Nucleus accumbens (tissue), 56 donors: ENCODE measurements around the gene PTPN1.
"Not testable (repeated sequence)": the region's sequence is repeated elsewhere in the genome, so short reads cannot be mapped to it uniquely, and the experiment has no call there.

Source experiments
- DNase-seq, 56 donors: peaks; one replicate each; lab custom pipeline; 2025; lab: John Stamatoyannopoulos, UW

The PTPN1 gene

DNA sequence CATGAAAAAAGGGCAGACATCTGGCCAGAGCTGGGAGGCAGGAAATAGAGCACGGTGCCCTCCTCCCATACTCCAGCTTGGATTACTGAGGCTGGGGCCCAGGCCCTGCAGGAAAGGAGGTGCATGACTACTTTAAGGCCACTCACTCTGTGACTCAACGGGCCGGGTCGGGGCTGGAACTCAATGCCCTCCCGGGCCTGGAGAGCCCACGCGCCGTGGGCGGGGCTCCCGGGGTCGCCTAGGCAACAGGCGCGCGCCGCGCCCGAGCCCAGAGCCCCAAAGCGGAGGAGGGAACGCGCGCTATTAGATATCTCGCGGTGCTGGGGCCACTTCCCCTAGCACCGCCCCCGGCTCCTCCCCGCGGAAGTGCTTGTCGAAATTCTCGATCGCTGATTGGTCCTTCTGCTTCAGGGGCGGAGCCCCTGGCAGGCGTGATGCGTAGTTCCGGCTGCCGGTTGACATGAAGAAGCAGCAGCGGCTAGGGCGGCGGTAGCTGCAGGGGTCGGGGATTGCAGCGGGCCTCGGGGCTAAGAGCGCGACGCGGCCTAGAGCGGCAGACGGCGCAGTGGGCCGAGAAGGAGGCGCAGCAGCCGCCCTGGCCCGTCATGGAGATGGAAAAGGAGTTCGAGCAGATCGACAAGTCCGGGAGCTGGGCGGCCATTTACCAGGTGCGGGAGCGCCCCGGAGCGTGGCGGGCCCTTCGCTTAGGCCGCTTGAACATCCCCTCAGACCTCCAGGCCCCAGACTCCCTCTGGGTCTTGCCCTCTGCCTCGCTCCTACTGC lies at the start of gene PTPN1:
Gene PTPN1, plus strand, starts transcription at position 461 of the 783 bp plus-strand sequence. Its CDS starts 145 bp downstream, at position 606.
- peak; percentile 72 to 99 (median 97) for DNase-seq

DNA sequence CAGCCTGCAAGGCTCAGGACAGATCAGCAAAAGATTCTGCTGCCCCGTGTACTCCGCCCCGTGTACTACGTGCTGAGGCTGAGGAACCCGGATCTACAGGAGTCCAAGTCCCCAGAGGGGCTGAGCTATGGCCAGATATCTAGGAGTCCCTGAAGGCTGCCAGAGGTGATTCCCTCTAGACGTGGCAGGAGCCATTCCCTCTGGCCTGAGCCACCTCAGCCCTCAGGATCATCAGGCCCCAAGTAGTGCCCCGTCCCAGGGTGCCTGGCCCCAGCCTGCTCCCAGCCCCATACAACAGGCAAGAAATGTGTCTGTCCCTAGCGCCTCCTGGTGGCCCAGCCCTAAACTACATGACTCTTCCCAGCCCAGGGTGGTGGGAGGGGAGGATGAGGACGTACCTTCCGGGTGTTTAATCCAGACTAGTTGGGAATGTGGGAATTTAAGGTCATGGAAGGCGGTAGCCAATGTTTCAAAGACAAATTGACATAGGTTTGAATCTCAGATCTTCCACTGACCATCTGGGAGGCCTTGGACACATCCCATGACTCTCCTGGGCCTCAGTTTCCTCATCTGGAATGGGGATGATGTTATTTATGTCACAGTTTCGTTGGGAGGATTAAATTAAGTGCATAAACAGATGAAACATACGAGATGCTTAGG lies 49.4 kb upstream of the PTPN1 start:
- DNase-seq, result peak in 50 of 56 donors; percentile 4 to 83 (median 46)

DNA sequence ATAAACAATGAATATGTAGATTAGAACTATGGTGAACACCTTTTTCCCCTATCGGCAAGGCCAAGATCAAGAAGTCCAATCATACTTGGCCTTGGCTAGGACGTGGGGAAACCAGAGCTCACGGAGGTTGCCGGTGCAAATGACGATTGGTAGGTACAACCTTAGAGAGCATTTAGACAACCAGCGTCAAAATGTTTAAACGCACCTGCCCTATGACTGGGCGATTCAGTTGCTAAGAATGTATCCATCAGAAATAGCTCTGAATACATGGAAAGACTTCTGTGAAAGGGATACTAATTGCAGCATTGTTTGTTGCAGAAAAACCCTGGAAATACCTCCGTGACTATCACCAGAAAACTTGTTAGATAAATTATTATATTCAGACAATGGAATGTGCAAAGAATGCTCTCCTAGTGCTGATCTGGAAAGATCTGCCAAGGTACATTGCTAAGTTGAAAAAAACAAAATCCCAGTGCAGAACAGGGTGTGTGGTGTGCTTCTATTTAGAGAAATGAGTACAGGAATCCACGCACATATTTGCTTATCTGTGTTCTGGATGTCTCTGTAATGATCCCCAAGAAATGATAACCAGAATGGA lies 48.0 kb upstream of the PTPN1 start:
- DNase-seq, result no peak

DNA sequence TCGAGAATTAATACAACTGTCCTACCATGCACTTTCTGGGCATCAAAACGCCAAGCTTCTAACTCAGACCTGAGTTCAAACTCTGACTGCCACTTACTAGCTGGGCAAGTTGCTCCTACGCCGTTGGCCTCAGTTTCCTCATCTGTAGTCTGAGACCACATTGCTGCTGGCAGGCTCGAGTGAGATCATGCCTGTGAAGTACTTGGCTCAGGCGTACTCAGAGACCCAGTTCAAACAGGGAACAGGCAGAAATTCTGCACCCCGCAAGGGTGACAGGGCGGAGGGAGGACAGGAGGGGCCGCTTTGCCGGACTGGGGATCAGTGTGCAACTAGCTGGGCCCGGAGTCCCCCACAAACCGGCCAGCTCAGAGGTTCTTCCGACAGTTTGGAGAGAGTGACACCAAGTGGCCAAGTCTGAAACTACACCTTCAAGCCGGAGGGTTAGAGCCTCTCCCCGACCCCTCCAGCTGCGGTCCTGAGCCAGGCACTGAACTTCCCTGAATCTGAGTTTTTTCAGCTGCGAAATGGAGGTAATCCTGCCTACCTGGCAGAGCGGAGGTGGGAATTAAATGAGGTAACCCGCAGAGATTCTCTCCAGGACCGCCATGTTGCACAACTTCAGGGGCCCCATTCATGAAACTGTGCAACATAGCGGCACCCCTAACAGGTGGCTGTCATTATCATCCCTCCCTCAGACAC lies 46.0 kb upstream of the PTPN1 start:
- DNase-seq, result peak in 41 of 56 donors; percentile 2 to 57 (median 31)

DNA sequence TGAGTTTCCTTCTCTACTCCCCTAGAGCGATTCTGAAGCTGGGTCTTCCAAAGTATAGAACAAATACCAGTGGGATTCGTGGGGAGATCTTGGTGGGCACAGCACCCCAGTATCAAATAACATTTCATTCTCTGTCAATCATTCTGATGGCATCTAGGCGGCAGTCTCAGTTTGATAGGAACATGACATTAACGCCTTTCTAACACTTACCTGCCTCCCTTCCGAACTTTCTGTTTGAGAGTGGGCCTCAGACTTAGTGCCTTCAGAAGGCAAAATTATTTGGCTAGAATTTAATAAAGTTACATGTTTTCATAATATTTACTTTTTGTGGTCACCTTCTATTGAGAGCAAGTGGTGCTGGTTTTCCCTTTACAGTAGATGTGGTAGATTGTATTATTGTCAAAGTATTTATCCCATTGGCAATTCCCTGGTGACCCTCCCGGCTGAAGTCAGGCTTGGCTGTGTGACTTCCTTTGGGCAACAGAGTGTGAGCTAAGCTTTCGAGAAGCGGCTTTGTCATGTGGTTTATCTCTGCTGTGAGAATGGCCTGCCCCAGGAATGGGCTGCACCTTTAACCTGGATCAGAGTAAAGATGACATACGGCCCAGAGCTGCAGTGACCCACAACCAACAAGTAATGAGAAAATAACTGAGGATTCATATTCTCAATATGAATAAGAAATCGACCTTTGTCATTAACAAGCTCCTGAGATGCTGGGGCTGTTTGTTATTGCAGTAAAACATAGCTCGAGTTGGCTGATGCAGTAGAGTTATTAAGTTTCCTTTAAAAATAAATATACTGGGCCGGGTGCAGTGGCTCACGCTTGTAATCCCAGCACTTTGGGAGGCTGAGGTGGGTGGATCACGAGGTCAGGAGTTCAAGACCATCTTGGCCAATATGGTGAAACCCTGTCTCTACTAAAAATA lies 45.2 kb upstream of the PTPN1 start:
- no peak for DNase-seq

DNA sequence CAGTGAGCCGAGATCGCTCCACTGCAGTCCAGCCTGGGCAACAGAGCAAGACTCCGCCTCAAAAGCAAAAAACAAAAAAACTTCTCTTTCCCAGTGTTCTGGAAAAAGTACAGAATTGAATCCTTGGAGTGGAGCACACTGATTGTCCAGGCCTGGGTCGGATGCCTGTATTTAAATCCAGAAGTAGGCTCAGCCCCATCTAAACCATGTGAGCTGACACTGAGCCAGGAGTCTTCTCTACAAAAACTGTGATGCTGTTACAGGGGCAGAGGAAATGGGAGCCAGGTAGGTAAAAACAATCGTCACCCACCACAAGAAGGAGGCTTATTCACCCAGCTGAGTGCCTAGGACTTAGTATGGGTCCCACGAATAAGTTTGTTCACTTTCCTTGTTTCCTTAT lies 43.0 kb upstream of the PTPN1 start:
- no peak for DNase-seq

DNA sequence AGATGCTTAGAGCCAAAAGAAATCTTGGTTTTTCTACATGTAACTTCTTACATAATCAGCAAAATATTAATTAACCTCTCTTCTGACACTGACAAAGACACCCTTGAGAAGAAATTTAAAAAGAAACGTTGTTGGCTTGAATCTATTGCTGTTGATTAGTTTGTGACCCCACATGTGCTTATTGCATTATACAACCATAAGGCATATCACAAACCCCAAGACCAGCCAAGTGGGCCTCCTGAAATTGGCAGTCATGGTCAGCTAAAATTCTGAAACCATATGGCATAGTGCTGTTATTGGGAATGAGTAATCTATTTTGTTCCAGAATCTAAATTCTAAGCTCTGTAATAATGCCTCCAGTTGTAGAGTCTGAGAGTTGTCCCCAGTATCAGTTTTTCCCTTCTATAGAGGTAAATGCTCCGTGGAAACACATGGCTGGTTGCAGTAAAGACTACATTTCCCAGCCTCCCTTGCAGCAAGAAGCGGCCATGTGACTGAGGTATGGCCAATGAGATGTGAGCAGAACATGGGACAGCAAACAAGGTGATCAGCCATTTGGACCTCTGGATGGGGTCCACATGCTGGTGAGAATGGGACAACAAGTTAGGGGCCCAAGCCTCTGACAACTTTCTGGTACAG lies 42.3 kb upstream of the PTPN1 start:
- peak in 16 of 56 donors; percentile 2 to 64 (median 13) for DNase-seq

DNA sequence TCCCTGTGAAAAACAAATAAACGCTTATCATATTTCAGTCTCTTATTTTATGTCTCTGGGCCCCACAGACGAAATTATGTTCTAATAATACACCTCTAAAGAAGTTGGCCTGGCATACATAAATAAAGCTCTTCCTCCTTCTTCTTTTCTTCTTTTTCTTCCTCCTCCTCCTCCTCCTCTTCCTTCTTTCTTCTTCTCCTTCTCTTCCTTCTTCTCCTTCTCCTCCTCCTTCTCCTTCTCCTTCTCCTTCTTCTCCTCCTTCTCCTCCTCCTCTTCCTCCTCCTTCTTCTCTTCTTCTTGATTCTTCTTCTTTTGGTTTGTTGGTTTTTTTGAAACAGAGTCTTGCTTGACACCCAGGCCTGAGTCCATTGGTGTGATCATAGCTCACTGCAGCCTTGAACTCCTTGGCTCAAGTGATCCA lies 41.8 kb upstream of the PTPN1 start:
- DNase-seq, result no peak

DNA sequence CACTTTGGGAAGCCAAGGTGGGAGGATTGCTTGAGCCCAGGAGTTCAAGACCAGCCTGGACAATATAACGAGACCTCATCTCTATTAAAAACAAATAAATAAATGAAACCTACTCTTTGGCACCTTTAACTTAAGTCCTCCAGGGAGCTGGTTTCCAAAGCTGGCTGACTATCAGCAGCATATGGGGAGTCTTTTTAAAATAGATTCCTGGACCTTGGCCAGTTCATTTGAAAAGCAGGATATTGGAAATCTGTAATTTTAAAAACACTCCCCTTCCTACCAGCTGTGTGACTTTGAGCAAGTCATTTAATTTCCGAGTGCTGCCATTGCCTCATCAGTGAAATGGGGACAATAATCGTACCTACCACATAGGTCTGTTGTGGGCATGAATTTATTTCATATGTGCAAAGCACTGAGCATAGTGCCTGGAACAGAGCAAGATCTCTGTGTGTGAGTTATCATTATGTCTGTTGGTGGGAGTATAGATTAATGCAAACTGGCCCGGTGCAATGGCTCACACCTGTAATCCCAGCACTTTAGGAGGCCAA lies 40.9 kb upstream of the PTPN1 start:
- no peak for DNase-seq

DNA sequence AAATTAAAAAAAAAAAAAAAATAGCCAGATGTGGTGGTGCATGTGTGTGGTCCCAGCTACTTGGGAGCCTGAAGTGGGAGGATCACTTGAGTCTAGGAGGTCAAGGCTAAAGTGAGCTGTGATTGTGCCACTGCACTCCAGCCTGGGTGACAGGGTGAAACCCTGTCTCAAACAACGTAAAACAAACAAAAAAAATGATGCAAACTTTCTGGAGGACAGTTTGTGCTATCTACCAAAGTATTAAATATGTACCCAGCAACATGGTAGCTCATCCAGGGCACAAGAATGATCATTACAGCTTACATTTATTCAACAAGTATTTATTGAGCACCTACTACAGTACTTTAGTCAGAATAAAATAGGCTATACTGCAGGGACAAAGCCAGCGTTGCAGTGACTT lies 40.4 kb upstream of the PTPN1 start:
- no peak for DNase-seq

DNA sequence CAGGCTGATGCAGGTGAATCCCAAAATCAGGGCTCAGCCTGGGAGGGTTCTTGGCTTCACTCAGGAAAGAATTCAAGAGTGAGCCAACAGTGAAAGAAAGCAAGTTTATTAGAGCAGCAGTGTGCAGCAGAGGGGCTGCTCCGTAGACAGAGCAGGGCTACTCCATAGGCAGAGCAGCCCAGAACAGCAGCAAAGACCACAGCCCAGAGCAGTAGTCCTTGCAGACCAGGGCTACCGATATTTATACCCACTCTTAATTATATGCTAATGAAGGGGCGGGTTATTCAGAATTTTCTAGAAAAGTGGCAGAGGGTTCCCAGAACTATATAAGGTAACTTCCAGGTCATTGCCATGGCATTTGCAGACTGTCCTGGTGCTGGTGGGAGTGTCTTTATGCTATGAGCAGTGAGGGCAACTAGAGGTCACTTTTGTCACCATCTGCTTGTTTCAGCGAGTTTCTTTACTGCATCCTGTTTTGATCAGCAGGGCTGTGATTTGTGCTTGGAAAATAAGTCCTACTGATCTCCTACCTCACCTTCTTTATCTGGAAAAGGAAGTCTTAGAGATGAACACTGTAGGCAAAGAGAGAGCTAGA lies 39.8 kb upstream of the PTPN1 start:
- no peak for DNase-seq

DNA sequence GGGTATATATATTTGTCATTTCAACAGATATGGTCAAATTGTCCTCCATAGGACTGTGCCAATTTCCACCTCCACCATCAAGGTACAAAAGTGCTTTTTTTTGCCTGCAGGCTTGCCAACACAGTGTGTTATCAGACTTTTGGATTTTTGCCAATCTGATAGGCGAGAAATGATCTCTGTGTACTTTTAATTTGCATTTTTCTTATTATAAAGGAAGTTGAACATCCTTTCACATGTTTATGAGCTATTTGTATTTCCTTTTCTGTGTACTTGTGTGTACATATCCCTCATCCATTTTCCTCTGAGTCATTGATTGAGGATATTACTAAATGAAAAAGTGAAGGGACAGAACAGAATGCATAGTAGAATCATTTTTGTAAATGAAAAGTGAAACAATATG lies 39.0 kb upstream of the PTPN1 start:
- DNase-seq, result no peak

DNA sequence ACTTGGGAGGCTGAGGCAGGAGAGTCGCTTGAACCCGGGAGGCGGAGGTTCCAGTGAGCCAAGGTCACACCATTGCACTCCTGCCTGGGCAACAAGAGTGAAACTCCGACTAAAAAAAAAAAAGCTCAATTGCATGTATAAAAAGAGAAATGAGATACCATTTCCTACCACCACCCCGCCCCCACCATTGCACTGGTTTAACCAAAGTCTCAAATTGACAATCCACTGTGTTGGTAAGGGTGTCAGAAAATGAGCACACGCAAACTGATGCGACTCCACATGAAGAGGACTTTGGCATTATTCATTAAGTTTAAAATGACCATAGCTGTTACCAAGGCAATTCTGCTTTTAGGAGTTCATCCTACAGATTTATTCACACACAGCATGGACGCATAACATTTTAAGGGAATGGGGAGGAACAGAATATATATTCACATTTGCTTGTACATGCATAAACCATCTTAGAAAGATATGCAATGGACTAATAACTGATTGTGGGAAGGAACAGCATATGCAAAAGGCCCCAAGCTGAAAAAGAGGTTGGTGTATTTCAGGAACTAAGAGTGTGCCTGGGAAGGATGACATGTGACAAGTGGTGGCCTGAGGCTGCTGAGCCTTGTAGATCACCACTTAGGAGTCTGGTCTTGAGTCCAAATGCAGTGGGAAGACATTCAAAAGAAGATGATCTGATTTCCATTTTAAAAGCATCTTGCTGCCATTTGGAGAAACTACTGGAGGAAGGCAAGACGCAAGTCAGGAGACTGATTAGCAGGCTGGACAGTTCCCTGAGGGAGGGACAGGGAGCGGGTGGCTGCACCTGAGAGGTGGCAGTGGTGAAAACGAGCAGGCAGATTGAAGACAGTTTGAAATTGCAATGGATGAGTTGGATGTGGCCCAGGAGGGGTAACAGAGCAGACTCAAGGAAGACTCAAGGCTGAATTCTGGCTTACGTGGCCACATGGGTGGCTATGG lies 37.2 kb upstream of the PTPN1 start:
- DNase-seq, result no peak

DNA sequence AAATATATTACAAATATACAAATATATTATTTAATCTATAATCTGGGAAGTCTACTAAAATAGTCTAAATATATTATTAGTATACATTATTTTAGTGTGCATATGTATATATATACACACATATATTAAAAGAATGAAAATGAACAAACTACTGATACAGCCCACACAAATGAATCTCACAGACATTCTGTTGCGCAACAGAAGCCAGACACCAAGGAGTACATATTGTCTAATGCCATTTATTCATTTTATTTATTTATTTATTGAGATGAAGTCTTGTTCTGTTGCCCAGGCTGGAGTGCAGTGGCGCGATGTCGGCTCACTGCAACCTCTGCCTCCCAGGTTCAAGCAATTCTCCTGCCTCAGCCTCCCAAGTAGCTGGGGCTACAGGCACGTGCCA lies 35.8 kb upstream of the PTPN1 start:
- not testable (repeated sequence) for DNase-seq

DNA sequence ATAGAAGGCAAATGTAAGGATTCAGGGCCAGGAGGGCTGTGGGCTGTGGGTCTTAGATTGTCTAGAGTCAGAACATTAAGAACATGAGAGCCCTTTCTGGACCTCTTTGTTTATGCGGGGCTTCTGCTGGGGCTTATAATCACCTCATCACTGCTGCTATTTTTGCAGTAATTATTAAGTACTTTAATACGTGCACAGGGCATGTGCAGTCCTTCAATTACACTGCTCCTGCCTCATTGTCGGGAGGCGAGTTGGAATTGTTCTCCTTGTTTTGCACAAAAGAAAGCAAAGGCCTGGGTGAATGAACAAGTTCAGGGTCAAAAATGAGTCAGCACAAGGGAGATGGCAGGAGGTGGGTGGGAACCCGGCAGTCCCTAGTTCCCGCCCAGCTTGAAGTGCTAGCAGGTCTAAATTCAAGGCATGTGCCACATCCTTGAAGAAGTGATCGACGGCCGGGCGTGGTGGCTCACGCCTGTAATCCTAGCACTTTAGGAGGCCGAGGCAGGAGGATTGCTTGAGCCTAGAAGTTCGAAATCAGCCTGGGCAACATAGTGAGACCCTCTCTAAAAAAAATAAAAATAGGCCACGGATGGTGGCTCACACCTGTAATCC lies 34.4 kb upstream of the PTPN1 start:
- DNase-seq, result no peak

DNA sequence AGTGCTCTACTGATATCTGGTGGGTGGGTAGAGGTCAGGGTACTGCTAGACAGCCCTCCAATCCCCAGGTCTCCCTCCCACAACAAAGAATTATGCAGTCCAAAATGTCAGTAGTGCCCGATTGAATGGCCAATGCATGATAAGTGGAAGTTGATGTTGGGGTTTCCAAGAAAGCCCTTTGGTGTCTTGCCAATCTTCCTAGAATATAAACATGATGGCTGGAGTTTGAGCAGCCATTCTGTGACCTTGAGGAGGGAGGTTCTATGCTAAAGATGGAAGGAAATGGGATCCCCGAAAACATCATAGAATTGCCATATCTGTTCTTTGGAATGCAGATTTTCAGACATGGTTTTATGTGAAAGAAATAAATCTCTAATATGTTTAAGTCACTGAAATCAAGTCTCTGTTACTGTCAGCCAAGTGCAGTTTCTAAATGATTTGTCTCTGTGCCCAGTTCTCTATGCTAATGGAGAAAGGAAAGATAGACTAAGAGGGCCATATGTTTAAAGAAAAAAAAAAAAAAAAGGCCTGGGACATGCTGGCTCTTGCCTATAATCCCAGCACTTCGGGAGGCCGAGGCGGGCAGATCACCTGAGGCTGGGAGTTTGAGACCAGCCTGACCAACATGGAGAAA lies 32.8 kb upstream of the PTPN1 start:
- no peak for DNase-seq
